Hematopoietic multipotent progenitor cell treated with erythropoietin and hydrocortisone succinate and interleukin-3 and kit ligand, for 17 days (in vitro differentiated cells): ENCODE results near the gene NFATC1.

Source experiments
- DNase-seq: peaks from one replicate; pipeline ENCODE4 v3.0.0-alpha.2; 2015; ENCODE audit warnings: low spot score

The NFATC1 gene

DNA sequence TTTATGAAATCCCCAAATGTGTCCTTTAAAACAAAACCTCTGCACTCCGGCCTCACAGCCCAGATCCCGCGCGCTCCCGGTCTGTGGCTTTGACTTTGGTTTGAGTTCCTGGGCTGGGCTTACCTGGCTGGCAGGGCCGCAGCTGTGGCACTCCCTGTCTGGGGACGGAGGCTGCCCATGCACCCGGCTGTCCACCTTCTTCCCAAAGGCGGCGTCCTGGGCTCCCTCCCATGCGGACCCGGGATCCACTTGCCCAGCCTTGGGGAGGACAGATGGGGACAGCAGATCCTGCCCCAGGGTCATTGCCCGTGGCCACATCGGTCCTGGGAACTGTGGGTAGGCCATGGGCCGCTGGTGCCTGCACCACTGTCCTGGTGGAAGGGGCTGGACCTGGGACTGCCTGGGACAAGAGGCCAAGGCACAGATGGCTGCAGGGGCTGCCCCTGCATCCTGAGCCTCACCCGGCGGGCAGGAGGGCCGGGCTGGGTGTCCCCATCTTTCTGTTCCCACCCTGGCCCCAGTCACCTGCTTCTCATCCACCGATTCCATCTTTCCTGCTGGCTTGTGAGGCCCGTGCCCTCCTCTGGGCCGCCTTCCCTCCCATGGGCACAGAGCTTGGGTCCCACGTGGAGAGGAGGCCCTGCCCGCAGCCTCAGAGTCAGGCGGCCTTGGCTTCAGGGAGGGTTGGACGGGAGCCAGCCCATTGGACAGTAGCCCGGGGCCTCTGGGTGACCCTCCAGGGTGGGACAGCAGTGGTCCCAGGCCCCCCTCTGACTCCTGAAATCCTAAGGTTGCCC, 27.7 kb downstream of the NFATC1 start:
- DNase-seq: no peak

DNA sequence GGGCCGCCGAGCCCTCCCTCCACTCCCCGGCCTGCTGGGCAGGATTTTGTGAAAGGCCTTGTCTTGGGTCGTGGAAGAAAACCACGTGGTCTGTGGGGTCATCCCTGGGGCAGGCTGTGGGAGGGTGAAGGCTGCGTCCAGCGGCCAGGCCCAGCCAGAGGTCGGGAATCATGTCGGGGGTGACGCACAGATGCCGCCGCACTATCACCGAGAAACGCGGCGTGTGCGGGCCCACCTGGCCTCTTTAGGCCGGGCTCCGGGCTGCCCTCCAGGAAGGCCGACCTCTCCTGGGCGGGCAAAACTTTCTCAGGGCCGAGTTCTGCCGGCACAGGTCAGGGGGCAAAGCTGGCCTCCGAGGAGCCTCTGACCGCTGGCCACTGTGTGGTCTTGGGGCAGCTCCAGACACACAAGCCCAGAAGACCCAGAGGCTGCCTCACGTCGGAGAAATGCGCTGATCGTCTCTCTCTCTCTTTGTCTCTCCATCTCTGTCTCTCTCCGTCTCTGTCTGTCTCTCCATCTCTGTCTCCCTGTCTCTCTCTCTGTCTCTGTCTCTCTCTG, 28.4 kb downstream of the NFATC1 start:
- DNase-seq: no peak

DNA sequence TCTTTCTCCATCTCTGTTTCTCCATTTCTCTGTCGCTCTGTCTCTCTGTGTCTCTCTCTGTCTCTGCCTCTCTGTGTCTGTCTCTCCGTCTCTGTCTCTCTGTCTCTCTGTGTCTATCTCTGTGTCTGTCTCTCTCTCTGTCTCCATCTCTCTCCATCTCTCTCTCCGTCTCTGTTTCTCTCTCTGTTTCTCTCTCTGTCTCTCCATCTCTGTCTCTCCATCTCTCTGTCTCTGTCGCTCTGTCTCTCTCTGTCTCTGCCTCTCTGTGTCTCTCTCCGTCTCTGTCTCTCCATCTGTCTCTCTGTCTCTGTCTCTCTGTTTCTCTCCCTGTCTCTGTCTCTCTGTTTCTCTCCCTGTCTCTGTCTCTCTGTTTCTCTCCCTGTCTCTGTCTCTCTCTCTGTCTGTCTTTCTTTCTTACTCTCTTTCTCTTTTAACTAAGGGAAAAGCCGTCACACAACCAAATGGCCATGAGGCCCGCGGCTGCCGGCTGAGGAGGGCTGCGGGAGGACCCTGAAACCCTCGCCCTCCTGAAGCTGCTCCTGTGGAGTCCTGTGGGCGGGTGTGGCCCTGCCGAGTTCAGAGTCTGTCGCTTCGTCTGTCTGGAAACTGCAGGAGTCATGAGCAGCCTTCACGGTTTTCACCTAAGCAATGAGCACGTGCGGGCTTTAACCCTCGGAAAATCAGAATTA, 29.3 kb downstream of the NFATC1 start:
- DNase-seq: no peak

DNA sequence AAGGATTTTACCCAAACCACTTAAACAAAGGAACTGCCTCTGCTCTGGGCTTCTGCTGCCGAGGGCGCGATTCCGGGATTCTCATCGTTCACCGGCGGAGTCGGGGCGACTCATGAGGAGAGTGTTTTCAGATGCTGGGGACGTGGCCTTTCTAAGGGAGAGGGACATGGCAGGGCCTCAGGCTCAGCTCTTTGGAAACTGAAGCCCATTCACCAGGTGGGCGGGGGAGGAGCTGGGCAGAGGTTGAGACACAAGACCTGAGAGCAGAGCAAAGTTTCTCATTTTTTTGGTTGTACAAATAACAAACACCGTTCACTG, 29.8 kb downstream of the NFATC1 start:
- DNase-seq: no peak

GRCh38 chr18:79426376-79427300, 30.9 kb downstream of the NFATC1 start:
- no peak for DNase-seq

DNA sequence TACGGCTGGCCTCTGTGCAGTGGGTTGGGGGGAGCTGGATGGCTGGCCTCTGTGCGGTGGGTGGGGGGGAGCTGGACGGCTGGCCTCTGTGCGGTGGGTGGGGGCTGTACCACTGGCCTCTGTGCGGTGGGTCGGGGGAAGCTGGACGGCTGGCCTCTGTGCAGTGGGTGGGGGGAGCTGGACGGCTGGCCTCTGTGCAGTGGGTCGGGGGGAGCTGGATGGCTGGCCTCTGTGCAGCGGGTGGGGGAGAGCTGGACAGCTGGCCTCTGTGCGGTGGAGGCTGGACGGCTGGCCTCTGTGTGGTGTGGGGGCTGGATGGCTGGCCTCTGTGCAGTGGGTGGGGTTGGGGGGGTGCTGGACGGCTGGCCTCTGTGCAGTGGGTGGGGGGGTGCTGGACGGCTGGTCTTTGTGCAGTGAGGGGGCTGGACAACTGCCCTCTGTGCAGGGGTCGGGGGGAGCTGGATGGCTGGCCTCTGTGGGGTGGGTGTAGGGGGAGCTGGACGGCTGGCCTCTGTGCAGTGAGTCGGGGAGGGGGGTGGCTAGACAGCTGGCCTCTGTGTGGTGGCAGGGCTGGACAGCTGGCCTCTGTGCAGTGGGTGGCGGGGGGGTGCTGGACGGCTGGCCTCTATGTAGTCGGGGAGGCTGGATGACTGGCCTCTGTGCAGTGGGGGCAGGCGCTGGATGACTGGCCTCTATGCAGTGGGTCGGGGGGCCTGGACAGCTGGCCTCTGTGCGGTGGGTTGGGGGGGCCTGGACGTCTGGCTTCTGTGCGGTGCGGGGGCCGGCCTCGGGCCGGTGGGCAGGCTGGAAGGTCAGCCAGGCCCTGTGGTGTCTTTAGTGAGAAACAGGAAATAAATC, 31.9 kb downstream of the NFATC1 start:
- DNase-seq: no peak

- DNase-seq: no peak
Observed at GRCh38 chr18:79428287-79428686, 32.6 kb downstream of the NFATC1 start.

- DNase-seq: no peak
Observed at GRCh38 chr18:79429381-79429780, 33.7 kb downstream of the NFATC1 start.

- DNase-seq: no peak
Observed at GRCh38 chr18:79429785-79430281, 34.1 kb downstream of the NFATC1 start.

DNA sequence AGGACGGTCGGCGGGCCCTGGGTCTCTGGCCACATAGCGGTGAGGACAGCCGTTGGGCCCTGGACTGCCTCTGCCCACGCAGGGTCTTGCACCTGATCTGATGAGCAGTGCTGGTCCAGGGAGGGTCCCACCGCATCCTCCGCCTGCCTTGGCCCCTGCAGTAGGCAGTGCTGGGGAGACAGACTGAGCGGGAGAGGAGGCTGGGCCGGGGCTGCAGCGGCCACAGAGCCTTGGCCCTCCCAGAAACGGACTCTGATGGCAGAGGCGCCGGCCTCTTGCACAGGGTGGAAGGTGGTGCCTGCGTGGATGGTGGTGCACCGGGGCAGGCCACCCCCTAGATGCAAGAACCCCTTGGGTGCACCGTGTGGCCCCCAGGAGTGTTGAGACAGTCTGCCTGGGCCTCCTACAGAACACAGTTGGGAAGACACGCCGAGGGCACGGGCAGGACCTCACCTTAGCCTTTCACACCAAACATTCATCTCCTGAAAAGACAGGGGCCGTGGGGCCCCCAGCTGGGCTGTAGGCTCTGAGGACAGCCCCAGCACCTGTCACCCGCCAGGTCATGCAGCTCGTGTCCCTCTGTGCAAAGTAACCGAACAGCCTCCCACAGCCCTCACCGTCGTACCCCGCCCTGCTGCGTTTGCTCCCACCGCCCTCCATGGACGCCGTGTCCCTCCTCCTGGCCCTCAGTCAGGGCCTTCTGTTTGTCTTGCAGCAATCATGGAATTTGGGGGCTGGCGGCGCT, 36.8 kb downstream of the NFATC1 start:
- no peak for DNase-seq

DNA sequence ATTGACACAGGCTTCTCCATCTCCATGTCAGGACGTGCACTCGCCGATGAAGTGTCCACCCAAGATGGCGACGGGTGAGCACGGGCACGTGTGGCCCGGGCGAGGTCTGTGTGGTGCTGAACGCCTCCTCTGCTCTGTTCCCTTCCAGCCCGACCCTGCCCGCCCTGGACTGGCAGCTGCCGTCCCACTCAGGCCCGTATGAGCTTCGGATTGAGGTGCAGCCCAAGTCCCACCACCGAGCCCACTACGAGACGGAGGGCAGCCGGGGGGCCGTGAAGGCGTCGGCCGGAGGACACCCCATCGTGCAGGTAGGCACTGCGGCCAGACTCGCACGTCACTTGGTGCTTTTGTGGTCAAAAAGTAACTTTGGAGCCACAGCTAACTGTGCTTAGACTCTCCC, 37.7 kb downstream of the NFATC1 start:
- DNase-seq: no peak

- DNase-seq: no peak
Observed at GRCh38 chr18:79434607-79435401, 39.1 kb downstream of the NFATC1 start.

DNA sequence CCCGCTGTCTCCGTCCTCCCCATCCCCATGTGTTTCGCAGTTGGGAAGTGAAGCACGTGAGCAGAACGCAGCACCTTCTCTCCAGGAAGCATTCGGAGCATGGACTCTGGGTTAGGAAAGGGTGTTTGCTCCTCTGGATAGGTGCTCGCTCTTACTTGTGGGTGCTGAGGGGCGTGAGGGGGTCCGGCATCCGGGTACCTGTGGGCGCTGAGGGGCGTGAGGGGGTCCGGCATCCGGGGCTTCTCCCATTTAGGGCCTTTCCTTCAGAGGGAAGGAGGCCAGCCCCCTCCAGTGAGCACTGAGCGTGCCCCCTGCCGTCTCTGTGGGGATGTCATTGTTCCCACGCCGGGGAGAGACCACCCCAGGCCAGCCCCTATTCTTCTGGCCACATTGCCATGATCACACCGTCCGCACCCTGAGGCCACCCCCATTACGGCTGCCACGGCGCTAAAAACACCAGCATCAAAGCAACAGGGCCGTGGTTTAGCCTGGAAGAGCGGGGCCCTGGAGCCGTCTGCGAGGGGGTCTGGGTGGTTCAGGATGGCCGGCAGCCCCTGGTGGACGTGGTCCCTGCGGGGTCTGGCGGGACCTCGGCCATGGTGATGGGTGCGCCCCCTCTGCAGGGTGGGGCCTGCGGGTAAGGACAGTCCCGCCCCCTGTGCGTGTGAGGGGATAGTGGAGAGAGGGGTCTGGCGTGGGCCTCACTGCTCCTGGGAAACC, 41.0 kb downstream of the NFATC1 start:
- no peak for DNase-seq

DNA sequence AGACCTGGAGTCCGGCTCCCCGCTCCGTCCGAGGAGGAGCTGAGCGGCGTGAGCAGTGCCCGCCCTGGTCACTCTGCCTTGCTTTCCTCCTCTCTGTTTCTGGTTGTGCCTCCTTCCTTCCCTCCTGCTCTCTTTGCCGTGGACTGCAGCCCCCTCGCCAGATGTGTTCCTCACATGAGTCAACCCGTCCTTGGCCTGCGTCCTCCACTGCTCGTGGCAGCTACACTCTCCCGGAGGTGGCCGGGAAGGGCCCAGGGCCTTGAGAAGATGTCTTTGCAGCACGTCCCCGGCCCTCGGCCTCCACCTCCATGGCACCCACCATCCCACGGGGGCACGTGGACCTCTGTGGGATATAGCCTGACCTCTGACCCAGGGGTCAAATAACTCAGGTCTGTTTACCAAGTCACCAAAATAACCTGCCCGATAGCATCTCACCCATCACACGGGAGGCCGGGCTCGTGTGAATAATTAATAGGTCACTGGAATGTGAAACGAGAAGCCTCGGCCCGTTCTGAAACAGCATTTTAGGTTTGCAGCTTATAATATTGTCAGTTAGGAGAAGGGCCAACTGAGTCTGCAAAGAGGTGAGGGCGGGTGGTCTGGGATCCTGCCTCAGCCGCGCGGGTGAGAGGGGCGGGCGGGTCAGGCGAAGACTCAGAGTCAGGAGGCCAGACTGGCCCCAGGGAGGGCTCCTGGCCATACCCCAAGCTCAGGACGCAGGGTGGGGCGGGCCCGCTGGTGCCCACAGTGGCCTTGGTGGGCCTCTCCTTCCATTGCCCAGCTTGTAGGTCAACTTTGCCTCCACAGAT, 42.6 kb downstream of the NFATC1 start:
- no peak for DNase-seq

GRCh38 chr18:79438898-79439627, 43.3 kb downstream of the NFATC1 start:
- no peak for DNase-seq

DNA sequence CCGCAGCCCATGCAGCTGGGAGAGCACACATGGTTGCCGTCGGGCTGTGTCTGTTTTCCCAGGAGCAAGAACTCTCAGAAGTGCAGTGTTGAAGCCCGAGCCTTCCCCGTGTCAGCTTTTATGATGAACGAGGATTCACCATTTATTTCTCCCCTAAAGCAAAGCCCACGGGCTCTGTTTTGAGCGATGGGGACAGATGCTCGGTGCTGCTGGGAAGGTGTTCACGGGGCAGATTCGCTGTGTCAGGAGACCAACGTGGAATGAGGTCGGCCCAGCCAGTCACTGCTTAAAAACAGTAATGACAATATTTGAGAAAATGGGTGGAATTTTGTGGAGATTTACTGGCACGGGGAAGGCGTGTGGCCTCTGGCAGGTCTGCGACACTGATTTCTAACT, 43.9 kb downstream of the NFATC1 start:
- DNase-seq: no peak

- peak; percentile 47 for DNase-seq
Observed at GRCh38 chr18:79440316-79441110, 44.8 kb downstream of the NFATC1 start.
